Thyroid gland (tissue), 4 donors: ENCODE measurements around the gene ELFN1. TPM values are rescaled to one million over a fixed set of nuclear protein-coding genes. Genes with fewer than 3 reads are reported as not detected.

Experiments
- DNase-seq, 2 donors: peaks; one replicate each; pipeline ENCODE4 v3.0.0-alpha.2; 2019
- H3K27ac ChIP-seq, 3 donors: fragments of 200-600 bp; sonication (generic); 1 replicate in 2 of 3; 2 replicates in 1 of 3; pipeline ENCODE4 v1.5.1; 2016 to 2019; ENCODE audit warnings: mild to moderate bottlenecking in 1 of 3, moderate library complexity in 1 of 3
- H3K27me3 ChIP-seq: fragments of 200-600 bp; sonication (generic); one replicate; pipeline ENCODE4 v1.5.1; 2019
- H3K36me3 ChIP-seq, 2 donors: fragments of 200-600 bp; sonication (generic); one replicate each; pipeline ENCODE4 v1.5.1; 2016 to 2019
- H3K4me1 ChIP-seq, 2 donors: fragments of 200-600 bp; sonication (generic); one replicate each; pipeline ENCODE4 v1.5.1; 2017 to 2019
- H3K4me3 ChIP-seq, 3 donors: fragments of 200-600 bp; sonication (generic); replicated peaks in 1 of 3; 1 replicate in 2 of 3; 2 replicates in 1 of 3; pipeline ENCODE4 v1.5.1; 2016; ENCODE audit warnings: mild to moderate bottlenecking in 1 of 3
- H3K9me3 ChIP-seq: fragments of 200-600 bp; sonication (generic); one replicate; pipeline ENCODE4 v1.5.1; 2017
- CTCF ChIP-seq, 6 experiments: fragments of 200-600 bp in 3 of 6; fragments of 450-650 bp in 3 of 6; sonication (generic) in 3 of 6; IDR thresholded peaks; one replicate each; pipeline ENCODE4 v1.5.1; 2016 to 2019; ENCODE audit warnings: antibody characterized with exemption in 6 of 6, mild to moderate bottlenecking in 2 of 6, inconsistent platforms in 1 of 6, moderate library complexity in 1 of 6
- POLR2A ChIP-seq, 2 donors: fragments of 450-650 bp; IDR thresholded peaks; one replicate each; pipeline ENCODE4 v1.6.1; 2017; ENCODE audit warnings: antibody characterized with exemption in 2 of 2, mild to moderate bottlenecking in 2 of 2, moderate library complexity in 1 of 2
- WGBS, 2 donors: methylation state at CpG; one replicate each; pipeline ENCODE4 v1.1.5; 2017; 5-methylcytosine and 5-hydroxymethylcytosine counted together
- intact Hi-C: fragments of 100-400 bp; cut with DNase I; formaldehyde crosslinking; loops from one replicate; pipeline ENCODE4 v1.15.1; 2023
- total RNA-seq, 4 donors: library from RNA; depleted of rRNA; stranded (reverse); fragments of >200 nt; gene quantifications; one replicate each; pipeline ENCODE4 v1.2.3, GENCODE V29; 2016

ELFN1 gene
- total RNA-seq, 4 donors from 2014 or later, result 0.11 to 0.96 (median 0.54) TPM

GRCh38 chr7:1689311-1689710 is 19.2 kb downstream of the ELFN1 start:
- no peak for DNase-seq

GRCh38 chr7:1690359-1690958 is 20.4 kb downstream of the ELFN1 start:
- DNase-seq, result no peak
- H3K27ac ChIP-seq, result no peak overlapping the region
- intact Hi-C loops, result no loop called here
- no peak for TF ChIP-seq CTCF (IDR thresholded peaks at IDR 0.05)
- TF ChIP-seq POLR2A (IDR thresholded peaks at IDR 0.05), result no peak
- H3K4me3 ChIP-seq, result no peak overlapping the region
- WGBS, 2 donors, result 96% methylated on average over 1 of the region's 1 CpG
- no peaks in the 10 kb centered on the region for H3K36me3 ChIP-seq
- no peaks in the 10 kb centered on the region for H3K9me3 ChIP-seq
- no peaks in the 10 kb centered on the region for H3K27me3 ChIP-seq
- H3K4me1 ChIP-seq, result no peaks in the 10 kb centered on the region

More at GRCh38 chr7:1689311-1689710, 19.2 kb downstream of the ELFN1 start:
- Histone ChIP-seq H3K36me3 (no peaks in the 10 kb centered on the region), H3K4me3 (no peak overlapping the region), H3K4me1 (no peaks in the 10 kb centered on the region), H3K9me3 (no peaks in the 10 kb centered on the region), H3K27me3 (no peaks in the 10 kb centered on the region), H3K27ac (no peak overlapping the region)
- WGBS, 2 donors, result 76 to 90% methylated on average over 3 of the region's 3 CpGs
- TF ChIP-seq CTCF (IDR thresholded peaks at IDR 0.05) (no peak), POLR2A (IDR thresholded peaks at IDR 0.05) (no peak)
- intact Hi-C loops, result no loop called here

GRCh38 chr7:1691096-1691495 is 21.0 kb downstream of the ELFN1 start:
- intact Hi-C loops, result no loop called here
- TF ChIP-seq POLR2A (IDR thresholded peaks at IDR 0.05) (no peak), CTCF (IDR thresholded peaks at IDR 0.05) (no peak)
- WGBS, 2 donors, result 83 to 87% methylated on average over 5 to 8 of the region's 8 CpGs
- H3K4me3 ChIP-seq, result no peak overlapping the region
- DNase-seq, result no peak
- no peak overlapping the region for H3K27ac ChIP-seq
- no peaks in the 10 kb centered on the region for H3K4me1 ChIP-seq
- H3K27me3 ChIP-seq, result no peaks in the 10 kb centered on the region
- no peaks in the 10 kb centered on the region for H3K9me3 ChIP-seq
- H3K36me3 ChIP-seq, result no peaks in the 10 kb centered on the region

GRCh38 chr7:1691601-1692514 is 21.8 kb downstream of the ELFN1 start:
- intact Hi-C loops, result no loop called here
- WGBS, 2 donors, result 82 to 85% methylated on average over 24 to 27 of the region's 27 CpGs
- Histone ChIP-seq H3K27me3 (no peaks in the 10 kb centered on the region), H3K27ac (no peak overlapping the region), H3K4me3 (no peak overlapping the region), H3K4me1 (no peaks in the 10 kb centered on the region), H3K36me3 (no peaks in the 10 kb centered on the region), H3K9me3 (no peaks in the 10 kb centered on the region)
- TF ChIP-seq POLR2A (IDR thresholded peaks at IDR 0.05) (no peak), CTCF (IDR thresholded peaks at IDR 0.05) (no peak)
- DNase-seq, result no peak
